NT2/D1 (cell line): Measurements from ENCODE around the gene RORB.

ENCODE experiments used
- DNase-seq: peaks from one replicate; pipeline ENCODE4 v3.0.0-alpha.2; 2011; ENCODE audit warnings: low read depth, low spot score
- H3K27me3 ChIP-seq: 2 replicates; pipeline ENCODE4 v1.6.0; 2011; ENCODE audit warnings: mild to moderate bottlenecking; ENCODE audit not compliant: insufficient read length, insufficient read depth
- H3K36me3 ChIP-seq: 2 replicates; pipeline ENCODE4 v1.6.1; 2011; ENCODE audit warnings: mild to moderate bottlenecking, low read length, mixed read lengths; ENCODE audit not compliant: insufficient read depth, insufficient read length
- H3K4me1 ChIP-seq: 2 replicates; pipeline ENCODE4 v1.5.1; 2011; ENCODE audit not compliant: insufficient read depth, insufficient read length
- H3K4me3 ChIP-seq: 2 replicates; pipeline ENCODE4 v1.5.1; 2011; ENCODE audit warnings: low read depth; ENCODE audit not compliant: insufficient read length
- H3K9ac ChIP-seq: 2 replicates; pipeline ENCODE4 v1.6.0; 2011; ENCODE audit warnings: low read depth; ENCODE audit not compliant: insufficient read length
- H3K9me3 ChIP-seq: 2 replicates; pipeline ENCODE4 v1.5.1; 2011; ENCODE audit warnings: mild to moderate bottlenecking, low read length; ENCODE audit not compliant: insufficient read depth
- SUZ12 ChIP-seq: IDR thresholded peaks from 2 replicates; pipeline ENCODE4 v1.6.1; 2011; ENCODE audit not compliant: insufficient read length, insufficient read depth; ENCODE audit errors: extremely low read depth
- YY1 ChIP-seq: IDR thresholded peaks from 2 replicates; pipeline ENCODE4 v1.6.1; 2011; ENCODE audit not compliant: insufficient read length, insufficient read depth
- ZNF274 ChIP-seq: IDR thresholded peaks from 2 replicates; pipeline ENCODE4 v1.6.1; 2011; ENCODE audit warnings: mild to moderate bottlenecking, low read depth, low read length

The RORB gene

GRCh38 chr9:74487395-74487794 lies 9.7 kb upstream of the RORB start:
- no peak overlapping the region for H3K9ac ChIP-seq
- no peaks in the 10 kb centered on the region for H3K36me3 ChIP-seq
- no peak overlapping the region for H3K4me3 ChIP-seq
- DNase-seq = no peak
- no peaks in the 10 kb centered on the region for H3K4me1 ChIP-seq
- H3K27me3 ChIP-seq = no peaks in the 10 kb centered on the region
- TF ChIP-seq YY1 (no peak), SUZ12 (no peak), ZNF274 (no peak)
- H3K9me3 ChIP-seq = no peaks in the 10 kb centered on the region

GRCh38 chr9:74493512-74493911 lies 3.6 kb upstream of the RORB start:
- peaks cover 2% of the 10 kb centered on the region for H3K4me1 ChIP-seq
- no peak overlapping the region for H3K4me3 ChIP-seq
- H3K9ac ChIP-seq = no peak overlapping the region
- peaks cover 32% of the 10 kb centered on the region for H3K27me3 ChIP-seq
- TF ChIP-seq YY1 (no peak), SUZ12 (no peak), ZNF274 (no peak)
- DNase-seq = no peak
- no peaks in the 10 kb centered on the region for H3K9me3 ChIP-seq
- no peaks in the 10 kb centered on the region for H3K36me3 ChIP-seq

- Histone ChIP-seq H3K4me3 (no peak overlapping the region), H3K9me3 (no peaks in the 10 kb centered on the region), H3K4me1 (peaks cover 5% of the 10 kb centered on the region), H3K9ac (no peak overlapping the region), H3K27me3 (peaks cover 41% of the 10 kb centered on the region), H3K36me3 (no peaks in the 10 kb centered on the region)
- DNase-seq = no peak
- no peak for TF ChIP-seq ZNF274
- no peak for TF ChIP-seq SUZ12
- TF ChIP-seq YY1 = no peak
These were observed 2.6 kb upstream of the RORB start for GRCh38 chr9:74494490-74494889.

- Histone ChIP-seq H3K4me3 (peak overlapping the region; percentile 58), H3K9me3 (no peaks in the 10 kb centered on the region), H3K4me1 (peaks cover 9% of the 10 kb centered on the region), H3K36me3 (no peaks in the 10 kb centered on the region), H3K9ac (peak overlapping the region; percentile 61), H3K27me3 (peaks cover 61% of the 10 kb centered on the region)
- DNase-seq = no peak
- TF ChIP-seq YY1 (no peak), SUZ12 (no peak), ZNF274 (no peak)
These were observed 729 bp upstream of the RORB start for GRCh38 chr9:74496406-74496805.

GRCh38 chr9:74497748-74498620 lies 849 bp downstream of the RORB start:
- no peak for TF ChIP-seq YY1
- TF ChIP-seq SUZ12 = no peak
- no peak for TF ChIP-seq ZNF274
- Histone ChIP-seq H3K9ac (peak overlapping the region; percentile 77), H3K36me3 (no peaks in the 10 kb centered on the region), H3K4me3 (peak overlapping the region; percentile 63), H3K9me3 (no peaks in the 10 kb centered on the region), H3K27me3 (peaks cover 74% of the 10 kb centered on the region), H3K4me1 (peaks cover 9% of the 10 kb centered on the region)
- no peak for DNase-seq

- DNase-seq = no peak
- TF ChIP-seq ZNF274 = no peak
- TF ChIP-seq SUZ12 = no peak
- no peak for TF ChIP-seq YY1
- no peaks in the 10 kb centered on the region for H3K9me3 ChIP-seq
- peak overlapping the region; percentile 63 for H3K4me3 ChIP-seq
- H3K36me3 ChIP-seq = no peaks in the 10 kb centered on the region
- peaks cover 8% of the 10 kb centered on the region for H3K4me1 ChIP-seq
- H3K9ac ChIP-seq = peak overlapping the region; percentile 77
- peaks cover 81% of the 10 kb centered on the region for H3K27me3 ChIP-seq
These were observed 1.5 kb downstream of the RORB start for GRCh38 chr9:74498621-74499095.

- peak overlapping the region; percentile 63 for H3K4me3 ChIP-seq
- peak overlapping the region; percentile 77 for H3K9ac ChIP-seq
- H3K27me3 ChIP-seq = peaks cover 81% of the 10 kb centered on the region
- H3K9me3 ChIP-seq = no peaks in the 10 kb centered on the region
- TF ChIP-seq ZNF274 (no peak), SUZ12 (no peak), YY1 (no peak)
- H3K36me3 ChIP-seq = no peaks in the 10 kb centered on the region
- peaks cover 7% of the 10 kb centered on the region for H3K4me1 ChIP-seq
- DNase-seq = no peak
These were observed 2.0 kb downstream of the RORB start for GRCh38 chr9:74499111-74499601.
